ENCODE results near the gene FKBP15.
"Not testable (repeated sequence)": the region's sequence is repeated elsewhere in the genome, so short reads cannot be mapped to it uniquely, and the experiment has no call there.

Gene FKBP15, protein sequence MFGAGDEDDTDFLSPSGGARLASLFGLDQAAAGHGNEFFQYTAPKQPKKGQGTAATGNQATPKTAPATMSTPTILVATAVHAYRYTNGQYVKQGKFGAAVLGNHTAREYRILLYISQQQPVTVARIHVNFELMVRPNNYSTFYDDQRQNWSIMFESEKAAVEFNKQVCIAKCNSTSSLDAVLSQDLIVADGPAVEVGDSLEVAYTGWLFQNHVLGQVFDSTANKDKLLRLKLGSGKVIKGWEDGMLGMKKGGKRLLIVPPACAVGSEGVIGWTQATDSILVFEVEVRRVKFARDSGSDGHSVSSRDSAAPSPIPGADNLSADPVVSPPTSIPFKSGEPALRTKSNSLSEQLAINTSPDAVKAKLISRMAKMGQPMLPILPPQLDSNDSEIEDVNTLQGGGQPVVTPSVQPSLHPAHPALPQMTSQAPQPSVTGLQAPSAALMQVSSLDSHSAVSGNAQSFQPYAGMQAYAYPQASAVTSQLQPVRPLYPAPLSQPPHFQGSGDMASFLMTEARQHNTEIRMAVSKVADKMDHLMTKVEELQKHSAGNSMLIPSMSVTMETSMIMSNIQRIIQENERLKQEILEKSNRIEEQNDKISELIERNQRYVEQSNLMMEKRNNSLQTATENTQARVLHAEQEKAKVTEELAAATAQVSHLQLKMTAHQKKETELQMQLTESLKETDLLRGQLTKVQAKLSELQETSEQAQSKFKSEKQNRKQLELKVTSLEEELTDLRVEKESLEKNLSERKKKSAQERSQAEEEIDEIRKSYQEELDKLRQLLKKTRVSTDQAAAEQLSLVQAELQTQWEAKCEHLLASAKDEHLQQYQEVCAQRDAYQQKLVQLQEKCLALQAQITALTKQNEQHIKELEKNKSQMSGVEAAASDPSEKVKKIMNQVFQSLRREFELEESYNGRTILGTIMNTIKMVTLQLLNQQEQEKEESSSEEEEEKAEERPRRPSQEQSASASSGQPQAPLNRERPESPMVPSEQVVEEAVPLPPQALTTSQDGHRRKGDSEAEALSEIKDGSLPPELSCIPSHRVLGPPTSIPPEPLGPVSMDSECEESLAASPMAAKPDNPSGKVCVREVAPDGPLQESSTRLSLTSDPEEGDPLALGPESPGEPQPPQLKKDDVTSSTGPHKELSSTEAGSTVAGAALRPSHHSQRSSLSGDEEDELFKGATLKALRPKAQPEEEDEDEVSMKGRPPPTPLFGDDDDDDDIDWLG

DNA sequence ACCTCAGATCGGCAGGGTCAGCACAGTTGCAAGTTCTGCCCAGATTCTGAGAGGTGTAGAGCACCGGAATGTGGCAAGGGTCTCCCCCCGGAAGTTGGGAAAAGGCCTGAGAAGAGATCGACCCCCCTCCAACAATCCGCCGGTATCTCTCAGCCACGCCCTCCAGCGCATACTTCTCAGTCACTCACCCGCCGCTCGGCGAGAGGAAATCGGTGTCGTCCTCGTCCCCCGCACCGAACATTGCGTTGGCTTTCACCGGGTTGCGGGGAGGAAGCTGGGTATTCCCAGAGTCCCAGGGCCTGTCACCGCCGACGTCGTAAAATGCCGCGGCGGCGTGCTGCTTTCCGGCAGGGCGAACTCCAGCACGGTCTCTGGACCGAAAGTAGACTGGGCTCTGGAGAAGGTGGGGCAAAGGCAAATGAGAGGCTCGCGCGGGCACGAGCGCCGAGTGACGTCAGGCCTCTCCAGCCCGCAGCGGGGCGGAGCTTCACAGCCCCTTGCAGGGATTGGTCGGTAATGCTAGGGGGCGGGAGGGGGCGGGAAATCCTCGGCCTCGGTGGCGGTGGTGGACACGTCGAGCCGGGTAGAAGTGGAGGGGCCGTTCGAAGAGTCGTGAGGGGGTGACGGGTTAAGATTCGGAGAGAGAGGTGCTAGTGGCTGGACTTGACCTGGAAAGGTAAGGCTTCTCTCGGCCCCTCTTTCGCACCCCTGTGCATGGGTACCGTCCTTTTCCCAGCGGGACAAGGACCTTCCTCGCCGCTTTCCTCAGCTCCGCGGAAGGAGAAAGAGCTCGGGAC, at the start of gene FKBP15, which contains the start of gene SLC31A1:
FKBP15 (minus strand) TSS at position 275 of the 797 bp plus-strand sequence; CDS start at position 241, 34 bp downstream.
SLC31A1 (plus strand) TSS at position 542 of the 797 bp plus-strand sequence. CDS start 34,605 bp downstream, outside the sequence.
- DNase-seq: peak; percentile 87

GRCh38 chr9:113269871-113270270, 48.8 kb upstream of the FKBP15 start:
- no peak for DNase-seq

DNA sequence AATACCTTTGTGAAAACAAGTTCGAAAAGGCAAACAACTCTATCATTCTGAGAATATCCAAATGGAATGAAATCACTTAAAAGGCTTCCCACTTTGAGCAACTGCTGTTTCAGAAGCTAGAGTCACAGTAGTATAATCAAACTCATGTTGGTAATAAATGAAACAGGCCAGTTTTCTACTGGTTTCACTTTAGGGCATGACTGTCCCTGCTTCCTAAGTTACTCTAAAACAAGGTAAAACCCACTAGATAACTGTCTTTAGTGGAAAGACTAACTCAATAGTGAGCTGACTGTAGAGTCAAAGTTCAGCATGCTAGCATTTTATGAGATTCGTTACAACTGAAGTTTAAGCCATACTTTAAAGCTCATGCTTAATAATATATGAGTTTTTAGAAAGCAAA, 48.3 kb upstream of the FKBP15 start:
- no peak for DNase-seq

DNA sequence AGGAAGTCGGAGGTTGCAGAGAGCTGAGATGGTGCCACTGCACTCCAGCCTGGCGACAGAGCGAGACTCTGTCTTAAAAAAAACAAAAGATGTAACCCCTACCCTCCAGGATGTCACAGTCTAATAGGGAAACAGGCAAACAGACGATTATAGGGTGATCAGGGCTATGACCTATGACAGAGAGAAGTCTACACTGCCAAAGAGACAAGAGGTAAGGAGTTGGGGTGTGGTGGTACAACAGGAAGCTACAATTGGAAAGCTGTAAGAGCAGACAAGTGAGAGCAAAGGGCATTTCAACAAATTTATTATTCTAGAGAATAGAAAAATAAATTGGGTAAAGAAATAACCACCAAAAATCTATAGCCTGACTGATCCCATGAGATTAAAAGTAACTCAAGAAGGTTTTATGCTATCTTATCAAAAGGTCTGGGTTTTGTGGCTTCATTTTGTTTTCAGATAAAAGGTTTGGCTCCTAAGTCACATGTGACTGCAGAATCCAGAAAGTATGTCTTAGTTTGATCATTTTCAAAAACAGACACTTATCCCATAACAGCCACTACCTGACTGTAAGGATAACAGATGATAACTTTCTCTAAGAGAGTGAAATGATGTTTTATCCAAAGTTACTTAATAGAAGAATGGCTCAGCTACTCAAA, 47.0 kb upstream of the FKBP15 start:
- no peak for DNase-seq

DNA sequence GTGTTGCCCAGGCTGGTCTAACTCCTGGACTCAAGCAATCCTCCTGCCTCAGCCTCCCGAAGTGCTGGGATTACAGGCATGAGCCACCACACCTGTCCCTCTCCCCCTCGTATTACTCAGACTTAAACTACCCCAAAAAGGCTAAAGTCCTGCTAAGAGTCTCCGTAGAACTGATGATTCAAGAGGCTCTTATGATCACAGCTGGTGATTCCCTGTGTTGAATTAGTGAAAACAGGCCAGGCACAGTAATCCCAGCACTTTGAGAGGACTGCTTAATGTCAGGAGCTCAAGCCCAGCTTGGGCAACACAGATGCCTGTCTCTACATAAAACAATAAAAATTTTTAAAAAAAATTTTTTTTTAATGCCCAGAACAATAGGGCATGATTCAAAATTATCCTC, 45.1 kb upstream of the FKBP15 start:
- no peak for DNase-seq

DNA sequence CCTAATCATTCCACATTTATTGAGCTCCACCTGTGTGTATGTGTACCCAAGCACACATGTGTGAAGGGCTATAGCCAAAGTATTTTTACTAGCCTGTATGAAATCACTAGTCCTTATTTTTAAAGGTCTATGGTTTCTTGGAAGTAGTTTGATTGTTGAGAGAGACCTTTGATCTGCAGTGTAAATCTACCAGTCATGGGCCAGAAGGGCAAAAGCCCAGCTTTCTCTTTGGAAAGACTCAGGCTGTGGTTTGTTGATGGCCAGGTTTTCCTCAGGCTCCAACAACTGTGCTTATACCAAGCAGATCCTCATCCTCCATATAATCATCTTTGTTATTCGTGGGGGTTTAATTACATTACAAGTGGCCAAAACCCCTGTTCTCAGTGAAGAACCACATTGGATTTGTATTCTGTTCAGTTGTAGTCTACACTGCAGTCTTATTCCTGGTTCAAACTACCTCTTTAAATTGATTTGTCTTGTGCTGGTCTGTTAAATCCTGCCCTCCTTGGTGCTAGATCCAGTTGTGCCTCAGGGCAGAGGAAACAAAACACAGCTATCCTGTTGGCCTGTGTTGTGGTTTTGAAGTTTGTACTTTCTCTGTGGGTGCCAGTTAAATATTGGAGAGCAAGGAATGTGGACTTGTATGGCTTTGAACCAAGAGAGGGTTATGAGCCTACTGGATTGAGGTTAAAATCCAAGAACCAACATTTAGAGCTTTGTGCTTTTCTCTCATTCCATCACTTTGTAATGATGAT, 41.0 kb upstream of the FKBP15 start:
- no peak for DNase-seq

GRCh38 chr9:113258282-113258681, 37.2 kb upstream of the FKBP15 start:
- no peak for DNase-seq

GRCh38 chr9:113257863-113258262, 36.8 kb upstream of the FKBP15 start:
- DNase-seq: no peak

GRCh38 chr9:113255438-113255837, 34.4 kb upstream of the FKBP15 start:
- no peak for DNase-seq

GRCh38 chr9:113254991-113255390, 33.9 kb upstream of the FKBP15 start:
- no peak for DNase-seq

- DNase-seq: no peak
Observed at GRCh38 chr9:113250807-113251206, 29.7 kb upstream of the FKBP15 start.

DNA sequence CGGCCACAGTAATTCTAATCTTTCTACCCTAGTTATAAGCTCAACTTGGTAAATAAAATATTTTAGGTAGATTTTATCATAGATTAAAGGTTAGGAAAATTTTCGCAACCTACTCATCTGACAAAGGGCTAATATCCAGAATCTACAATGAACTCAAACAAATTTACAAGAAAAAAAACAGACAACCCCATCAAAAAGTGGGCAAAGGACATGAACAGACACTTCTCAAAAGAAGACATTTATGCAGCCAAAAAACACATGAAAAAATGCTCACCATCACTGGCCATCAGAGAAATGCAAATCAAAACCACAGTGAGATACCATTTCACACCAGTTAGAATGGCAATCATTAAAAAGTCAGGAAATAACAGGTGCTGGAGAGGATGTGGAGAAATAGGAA, 28.6 kb upstream of the FKBP15 start:
- DNase-seq: not testable (repeated sequence)

DNA sequence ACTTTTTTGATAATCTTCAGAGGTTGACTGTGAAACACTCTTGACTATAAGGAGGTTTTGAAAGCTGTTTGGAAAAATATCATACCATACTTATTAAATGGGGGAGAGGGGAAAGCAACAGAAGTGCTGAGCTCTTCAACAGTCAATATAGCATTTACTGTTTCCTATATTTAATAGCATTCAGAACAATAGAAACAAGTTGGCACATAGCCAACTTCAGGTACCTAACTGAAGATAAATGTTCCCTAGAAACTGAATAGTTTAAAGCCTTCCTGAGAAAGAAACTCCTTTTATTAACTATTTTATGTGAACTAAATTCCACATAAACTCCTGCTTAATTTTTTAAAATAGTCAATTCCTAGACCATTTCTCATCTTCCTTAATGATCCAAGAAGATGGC, 26.6 kb upstream of the FKBP15 start:
- peak; percentile 14 for DNase-seq

DNA sequence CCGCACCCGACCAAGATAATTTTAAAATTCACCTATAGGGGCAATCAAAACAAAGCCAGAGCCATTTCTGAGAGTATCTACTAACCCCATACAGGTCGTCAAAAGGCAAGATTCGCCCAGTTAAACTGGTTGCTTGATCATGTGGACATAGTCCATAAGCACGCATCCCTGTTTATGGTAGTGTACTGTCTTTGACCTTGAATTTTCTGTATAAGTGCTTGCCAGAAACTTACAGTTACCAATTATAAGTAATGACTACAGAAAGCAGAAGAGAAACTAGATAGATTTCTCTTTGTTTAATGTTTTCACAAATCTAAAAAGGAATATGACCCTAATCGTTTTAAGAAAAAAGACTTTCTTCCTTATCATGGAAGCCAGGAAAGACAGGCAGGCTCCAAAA, 25.9 kb upstream of the FKBP15 start:
- no peak for DNase-seq

DNA sequence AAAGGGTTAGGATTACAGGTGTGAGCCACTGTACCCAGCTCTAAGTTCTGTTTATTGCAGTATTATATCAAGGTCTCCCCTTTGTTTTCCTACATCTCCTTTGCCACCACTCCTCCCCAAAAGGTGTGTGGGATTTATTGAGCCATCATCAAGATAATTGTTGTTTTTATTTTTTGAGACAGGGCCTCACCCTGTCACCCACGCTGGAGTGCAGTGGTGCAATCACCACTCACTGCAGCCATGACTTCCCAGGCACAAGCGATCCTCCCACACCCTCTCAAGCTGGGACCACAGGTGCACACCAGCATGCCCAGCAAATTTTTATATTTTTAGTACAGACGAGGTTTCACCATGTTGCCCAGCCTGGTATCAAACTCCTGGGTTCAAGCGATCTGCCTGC, 24.8 kb upstream of the FKBP15 start:
- no peak for DNase-seq

DNA sequence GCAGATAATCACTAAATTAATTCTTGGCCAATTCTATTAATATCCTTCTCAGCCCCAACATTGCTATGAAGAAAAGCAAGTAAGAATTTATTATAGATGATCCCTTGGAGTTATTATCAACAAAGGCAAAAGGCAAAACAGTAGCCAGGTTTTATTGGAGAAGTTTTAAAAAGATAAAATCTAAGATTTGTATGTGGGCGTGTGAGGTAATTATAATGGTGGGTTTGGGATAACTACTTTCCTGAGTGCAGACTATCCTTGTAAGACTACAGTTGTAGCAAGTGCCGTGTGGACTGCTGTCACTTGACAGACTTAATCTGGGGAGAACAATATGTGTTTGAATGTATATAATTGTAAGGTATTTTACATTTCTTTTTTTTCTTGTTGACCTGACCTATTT, 23.5 kb upstream of the FKBP15 start:
- no peak for DNase-seq

- no peak for DNase-seq
Observed at GRCh38 chr9:113241161-113241560, 20.1 kb upstream of the FKBP15 start.

GRCh38 chr9:113238859-113239232, 17.8 kb upstream of the FKBP15 start:
- DNase-seq: no peak

DNA sequence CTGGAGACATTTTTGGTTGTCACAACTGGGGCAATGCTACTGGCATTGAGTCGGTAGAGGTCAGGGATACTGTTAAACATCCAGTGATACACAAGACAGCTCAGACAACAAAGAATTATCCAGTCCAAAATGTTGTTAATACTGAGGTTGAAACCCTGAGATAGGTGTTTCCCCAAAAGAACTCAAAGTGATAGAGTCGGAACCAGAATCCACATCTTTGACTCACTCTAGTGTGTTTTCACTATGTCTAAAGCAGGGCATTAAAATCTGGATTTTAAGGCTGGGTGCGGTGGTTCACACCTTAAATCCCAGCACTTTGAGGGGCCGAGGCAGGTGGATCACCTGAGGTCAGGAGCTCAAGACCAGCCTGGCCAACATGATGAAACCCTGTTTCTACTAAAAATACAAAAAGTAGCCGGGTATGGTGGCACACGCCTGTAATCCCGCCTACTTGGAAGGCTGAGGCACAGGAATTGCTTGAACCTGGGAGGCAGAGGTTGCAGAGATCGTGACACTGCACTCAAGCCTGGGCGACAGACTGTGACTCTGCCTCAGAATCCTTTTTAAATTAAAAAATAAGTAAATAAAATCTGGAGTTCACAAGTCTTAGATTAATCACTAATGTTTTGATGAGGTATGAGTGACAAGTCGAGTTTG, 17.3 kb upstream of the FKBP15 start:
- no peak for DNase-seq

- no peak for DNase-seq
Observed at GRCh38 chr9:113237026-113237425, 15.9 kb upstream of the FKBP15 start.

Measured in NCI-H1417 treated with DMSO at 0.1 percent for 48 hours (cell line).